Tibial nerve (tissue), 4 donors: ENCODE results near the gene GAB3. TPM values are rescaled to one million over a fixed set of nuclear protein-coding genes. Genes with fewer than 3 reads are reported as not detected.

Source experiments
- DNase-seq, 2 donors: peaks; one replicate each; pipeline ENCODE4 v3.0.0-alpha.2; 2019; ENCODE audit warnings: low spot score in 2 of 2
- H3K27ac ChIP-seq, 4 donors: fragments of 200-600 bp; sonication (generic) in 3 of 4; one replicate each; pipeline ENCODE4 v1.5.1; 2017 to 2019; ENCODE audit warnings: mild to moderate bottlenecking in 1 of 4
- H3K27me3 ChIP-seq, 2 donors: fragments of 200-600 bp; sonication (generic) in 1 of 2; one replicate each; pipeline versions ENCODE4 v1.5.1 to v1.6.0; 2017 to 2019
- H3K36me3 ChIP-seq, 3 donors: fragments of 200-600 bp; sonication (generic); one replicate each; pipeline ENCODE4 v1.5.1; 2018 to 2019
- H3K4me1 ChIP-seq, 4 donors: fragments of 200-600 bp; sonication (generic) in 3 of 4; one replicate each; pipeline ENCODE4 v1.5.1; 2017 to 2019
- H3K4me3 ChIP-seq, 4 donors: fragments of 200-600 bp; sonication (generic) in 3 of 4; one replicate each; pipeline ENCODE4 v1.5.1; 2017 to 2019; ENCODE audit warnings: mild to moderate bottlenecking in 1 of 4, moderate library complexity in 1 of 4
- H3K9me3 ChIP-seq, 4 donors: fragments of 200-600 bp; sonication (generic) in 3 of 4; one replicate each; pipeline ENCODE4 v1.5.1; 2017 to 2019
- CTCF ChIP-seq, 5 experiments: fragments of 200-600 bp in 3 of 5; fragments of 450-650 bp in 2 of 5; sonication (generic) in 3 of 5; IDR thresholded peaks; one replicate each; pipeline ENCODE4 v1.5.1; 2016 to 2019; ENCODE audit warnings: antibody characterized with exemption in 5 of 5, mild to moderate bottlenecking in 3 of 5, moderate library complexity in 2 of 5
- EP300 ChIP-seq, 2 donors: sonication (generic); formaldehyde crosslinking; IDR thresholded peaks; one replicate each; pipeline ENCODE4 v1.6.1; 2017; ENCODE audit warnings: antibody characterized with exemption in 2 of 2, mild to moderate bottlenecking in 1 of 2
- POLR2A ChIP-seq, 2 donors: fragments of 450-650 bp; IDR thresholded peaks; one replicate each; pipeline ENCODE4 v1.6.1; 2017; ENCODE audit warnings: antibody characterized with exemption in 2 of 2, mild to moderate bottlenecking in 2 of 2, moderate library complexity in 2 of 2
- WGBS, 2 donors: methylation state at CpG; one replicate each; pipeline ENCODE4 v1.1.5; 2018; 5-methylcytosine and 5-hydroxymethylcytosine counted together
- total RNA-seq, 4 donors: library from RNA; depleted of rRNA; stranded (reverse); fragments of >200 nt; gene quantifications; one replicate each; pipeline ENCODE4 v1.1.0, GENCODE V29; 2016

Gene GAB3
- total RNA-seq, 4 donors from 2014 or later, result 5.1 to 7.5 (median 5.8) TPM

GRCh38 chrX:154661899-154662298 lies 89.0 kb downstream of the GAB3 start:
- no peaks in the 10 kb centered on the region for H3K36me3 ChIP-seq

GRCh38 chrX:154661170-154661569 lies 89.7 kb downstream of the GAB3 start:
- 74 to 77% methylated on average over 4 of the region's 4 CpGs for WGBS, 2 donors
- H3K27me3 ChIP-seq, result no peaks in the 10 kb centered on the region

More at GRCh38 chrX:154661899-154662298, 89.0 kb downstream of the GAB3 start:
- Histone ChIP-seq H3K27ac (no peak overlapping the region), H3K27me3 (no peaks in the 10 kb centered on the region), H3K4me1 (no peaks in the 10 kb centered on the region), H3K4me3 (no peak overlapping the region), H3K9me3 (no peaks in the 10 kb centered on the region)
- WGBS, 2 donors, result 75 to 81% methylated on average over 7 of the region's 7 CpGs
- no peak for DNase-seq
- TF ChIP-seq CTCF (IDR thresholded peaks at IDR 0.05), result no peak
- no peak for TF ChIP-seq EP300 (IDR thresholded peaks at IDR 0.05)
- no peak for TF ChIP-seq POLR2A (IDR thresholded peaks at IDR 0.05)

GRCh38 chrX:154660541-154660940 lies 90.3 kb downstream of the GAB3 start:
- no peaks in the 10 kb centered on the region for H3K9me3 ChIP-seq
- no peaks in the 10 kb centered on the region for H3K27me3 ChIP-seq
- no peak overlapping the region for H3K4me3 ChIP-seq
- no peaks in the 10 kb centered on the region for H3K36me3 ChIP-seq
- no peak for DNase-seq
- WGBS, 2 donors, result 75 to 77% methylated on average over 6 of the region's 6 CpGs
- H3K4me1 ChIP-seq, result no peaks in the 10 kb centered on the region
- TF ChIP-seq EP300 (IDR thresholded peaks at IDR 0.05), result no peak
- TF ChIP-seq CTCF (IDR thresholded peaks at IDR 0.05), result no peak
- TF ChIP-seq POLR2A (IDR thresholded peaks at IDR 0.05), result no peak
- H3K27ac ChIP-seq, result no peak overlapping the region

More at GRCh38 chrX:154661170-154661569, 89.7 kb downstream of the GAB3 start:
- no peaks in the 10 kb centered on the region for H3K9me3 ChIP-seq
- no peak overlapping the region for H3K4me3 ChIP-seq
- no peak for DNase-seq
- H3K36me3 ChIP-seq, result no peaks in the 10 kb centered on the region
- H3K4me1 ChIP-seq, result no peaks in the 10 kb centered on the region
- no peak overlapping the region for H3K27ac ChIP-seq
- TF ChIP-seq CTCF (IDR thresholded peaks at IDR 0.05) (no peak), EP300 (IDR thresholded peaks at IDR 0.05) (no peak), POLR2A (IDR thresholded peaks at IDR 0.05) (no peak)

GRCh38 chrX:154658957-154659356 lies 91.9 kb downstream of the GAB3 start:
- Histone ChIP-seq H3K4me3 (no peak overlapping the region), H3K27me3 (no peaks in the 10 kb centered on the region), H3K9me3 (no peaks in the 10 kb centered on the region), H3K4me1 (no peaks in the 10 kb centered on the region), H3K36me3 (no peaks in the 10 kb centered on the region), H3K27ac (no peak overlapping the region)
- TF ChIP-seq CTCF (IDR thresholded peaks at IDR 0.05), result no peak
- 90 to 93% methylated on average over 11 of the region's 11 CpGs for WGBS, 2 donors
- no peak for DNase-seq

GRCh38 chrX:154658187-154658586 lies 92.7 kb downstream of the GAB3 start:
- H3K27me3 ChIP-seq, result no peaks in the 10 kb centered on the region
- DNase-seq, result no peak
- H3K4me1 ChIP-seq, result no peaks in the 10 kb centered on the region
- WGBS, 2 donors, result 86% methylated on average over 12 of the region's 12 CpGs; no CpG with 5 or more reads in 1 of the 2 donors
- no peak overlapping the region for H3K4me3 ChIP-seq
- TF ChIP-seq EP300 (IDR thresholded peaks at IDR 0.05), result no peak
- TF ChIP-seq POLR2A (IDR thresholded peaks at IDR 0.05), result no peak
- no peaks in the 10 kb centered on the region for H3K9me3 ChIP-seq
- H3K36me3 ChIP-seq, result no peaks in the 10 kb centered on the region
- H3K27ac ChIP-seq, result no peak overlapping the region

- TF ChIP-seq POLR2A (IDR thresholded peaks at IDR 0.05), result no peak
- TF ChIP-seq CTCF (IDR thresholded peaks at IDR 0.05), result no peak
- TF ChIP-seq EP300 (IDR thresholded peaks at IDR 0.05), result no peak
- no peak for DNase-seq
- Histone ChIP-seq H3K27me3 (no peaks in the 10 kb centered on the region), H3K9me3 (no peaks in the 10 kb centered on the region), H3K4me3 (no peak overlapping the region), H3K4me1 (no peaks in the 10 kb centered on the region), H3K36me3 (no peaks in the 10 kb centered on the region), H3K27ac (no peak overlapping the region)
- WGBS, 2 donors, result 88% methylated on average over 12 to 15 of the region's 15 CpGs
These were observed 93.6 kb downstream of the GAB3 start for GRCh38 chrX:154657226-154657805.
